Stimulated activated naive CD8-positive, alpha-beta T cell treated with anti-CD3 and anti-CD28 coated beads, Interleukin-15, Interleukin-2, amounts not matched to agents 100 U/mL and 50 U/mL, for 24 hours (primary cell): Measurements from ENCODE around the gene LRRN3.

ENCODE experiments used
- ATAC-seq: fragments of 150-1000 bp; cut with Tn5 transposase; one replicate; pipeline ENCODE4 v1.10.0; 2021
- DNase-seq: peaks from one replicate; pipeline ENCODE4 v3.0.0; 2021

The LRRN3 gene

GRCh38 chr7:111172564-111173257 lies 81.8 kb downstream of the LRRN3 start:
- ATAC-seq (no peak), DNase-seq (no peak)

- ATAC-seq = no peak
- no peak for DNase-seq
Measured at GRCh38 chr7:111173528-111173927, 82.6 kb downstream of the LRRN3 start.

- no peak for ATAC-seq
- DNase-seq = no peak
Measured at GRCh38 chr7:111173990-111174389, 83.1 kb downstream of the LRRN3 start.

GRCh38 chr7:111174510-111174909 lies 83.6 kb downstream of the LRRN3 start:
- ATAC-seq (no peak), DNase-seq (no peak)
